HG03565 (cell line): ENCODE measurements around the gene TEAD1.

Source experiments
- ATAC-seq: cut with Tn5 transposase; IDR thresholded peaks from one replicate; pipeline ENCODE4 v1.9.1; 2021; ENCODE audit warnings: mild to moderate bottlenecking, moderate library complexity; ENCODE audit not compliant: unreplicated experiment

TEAD1 gene

GRCh38 chr11:12706545-12707499, 32.6 kb downstream of the TEAD1 start:
- ATAC-seq = no peak

- ATAC-seq = no peak
Observed at GRCh38 chr11:12707500-12707880, 33.3 kb downstream of the TEAD1 start.

- no peak for ATAC-seq
Observed at GRCh38 chr11:12711496-12711895, 37.3 kb downstream of the TEAD1 start.

- ATAC-seq = no peak
Observed at GRCh38 chr11:12712132-12712531, 37.9 kb downstream of the TEAD1 start.

- ATAC-seq = no peak
Observed at GRCh38 chr11:12715131-12715530, 40.9 kb downstream of the TEAD1 start.

- ATAC-seq = no peak
Observed at GRCh38 chr11:12715941-12716340, 41.7 kb downstream of the TEAD1 start.

- no peak for ATAC-seq
Observed at GRCh38 chr11:12716816-12717215, 42.6 kb downstream of the TEAD1 start.

GRCh38 chr11:12717851-12718291, 43.6 kb downstream of the TEAD1 start:
- peak; percentile 97 for ATAC-seq

GRCh38 chr11:12719221-12719620, 45.0 kb downstream of the TEAD1 start:
- no peak for ATAC-seq

- no peak for ATAC-seq
Observed at GRCh38 chr11:12721816-12722604, 47.8 kb downstream of the TEAD1 start.

- no peak for ATAC-seq
Observed at GRCh38 chr11:12723421-12724300, 49.4 kb downstream of the TEAD1 start.

- no peak for ATAC-seq
Observed at GRCh38 chr11:12724301-12725054, 50.3 kb downstream of the TEAD1 start.

GRCh38 chr11:12725055-12725862, 51.0 kb downstream of the TEAD1 start:
- ATAC-seq = no peak

GRCh38 chr11:12725863-12726682, 51.9 kb downstream of the TEAD1 start:
- no peak for ATAC-seq

GRCh38 chr11:12727563-12728211, 53.5 kb downstream of the TEAD1 start:
- no peak for ATAC-seq

- ATAC-seq = no peak
Observed at GRCh38 chr11:12728417-12728816, 54.2 kb downstream of the TEAD1 start.

GRCh38 chr11:12729941-12730340, 55.7 kb downstream of the TEAD1 start:
- no peak for ATAC-seq

- ATAC-seq = no peak
Observed at GRCh38 chr11:12731841-12732336, 57.7 kb downstream of the TEAD1 start.
